IPS DF 19.7 (cell line): ENCODE data around the gene RICTOR.

Experiments used
- DNase-seq: peaks from one replicate; pipeline ENCODE4 v3.0.0-alpha.2; 2013; ENCODE audit warnings: low read depth, low spot score

The RICTOR gene

GRCh38 chr5:38935437-38935836 lies 138.8 kb downstream of the RICTOR start:
- DNase-seq: no peak

- no peak for DNase-seq
Measured at GRCh38 chr5:38932854-38933408, 141.3 kb downstream of the RICTOR start.

- DNase-seq: no peak
Measured at GRCh38 chr5:38931731-38932130, 142.5 kb downstream of the RICTOR start.

- DNase-seq: no peak
Measured at GRCh38 chr5:38929838-38930237, 144.4 kb downstream of the RICTOR start.

- no peak for DNase-seq
Measured at GRCh38 chr5:38927470-38927869, 146.7 kb downstream of the RICTOR start.

- DNase-seq: no peak
Measured at GRCh38 chr5:38926121-38926520, 148.1 kb downstream of the RICTOR start.

GRCh38 chr5:38925154-38925925 lies 148.9 kb downstream of the RICTOR start:
- DNase-seq: no peak

GRCh38 chr5:38923661-38924451 lies 150.3 kb downstream of the RICTOR start:
- DNase-seq: no peak

GRCh38 chr5:38922199-38922598 lies 152.0 kb downstream of the RICTOR start:
- DNase-seq: no peak

GRCh38 chr5:38921174-38921573 lies 153.0 kb downstream of the RICTOR start:
- no peak for DNase-seq

- no peak for DNase-seq
Measured at GRCh38 chr5:38916802-38917201, 157.4 kb downstream of the RICTOR start.

GRCh38 chr5:38913714-38914113 lies 160.5 kb downstream of the RICTOR start:
- DNase-seq: no peak

- no peak for DNase-seq
Measured at GRCh38 chr5:38911933-38912332, 162.3 kb downstream of the RICTOR start.

GRCh38 chr5:38906503-38906902 lies 167.7 kb downstream of the RICTOR start:
- no peak for DNase-seq

GRCh38 chr5:38905516-38905915 lies 168.7 kb downstream of the RICTOR start:
- DNase-seq: no peak

GRCh38 chr5:38899936-38900335 lies 174.3 kb downstream of the RICTOR start:
- DNase-seq: no peak

GRCh38 chr5:38896760-38897159 lies 177.4 kb downstream of the RICTOR start:
- DNase-seq: no peak

GRCh38 chr5:38892363-38892762 lies 181.8 kb downstream of the RICTOR start:
- DNase-seq: no peak

- DNase-seq: no peak
Measured at GRCh38 chr5:38891563-38891962, 182.6 kb downstream of the RICTOR start.

- no peak for DNase-seq
Measured at GRCh38 chr5:38889424-38889823, 184.8 kb downstream of the RICTOR start.

- peak; percentile 85 for DNase-seq
Measured at GRCh38 chr5:38888041-38888440, 186.2 kb downstream of the RICTOR start.
